Hypothalamus (tissue), 51 donors: ENCODE measurements around the gene SPAG6.
"Not testable (repeated sequence)": the region's sequence is repeated elsewhere in the genome, so short reads cannot be mapped to it uniquely, and the experiment has no call there.

ENCODE experiments used
- DNase-seq, 51 donors: peaks; one replicate each; lab custom pipeline; 2025; lab: John Stamatoyannopoulos, UW

Gene SPAG6

DNA sequence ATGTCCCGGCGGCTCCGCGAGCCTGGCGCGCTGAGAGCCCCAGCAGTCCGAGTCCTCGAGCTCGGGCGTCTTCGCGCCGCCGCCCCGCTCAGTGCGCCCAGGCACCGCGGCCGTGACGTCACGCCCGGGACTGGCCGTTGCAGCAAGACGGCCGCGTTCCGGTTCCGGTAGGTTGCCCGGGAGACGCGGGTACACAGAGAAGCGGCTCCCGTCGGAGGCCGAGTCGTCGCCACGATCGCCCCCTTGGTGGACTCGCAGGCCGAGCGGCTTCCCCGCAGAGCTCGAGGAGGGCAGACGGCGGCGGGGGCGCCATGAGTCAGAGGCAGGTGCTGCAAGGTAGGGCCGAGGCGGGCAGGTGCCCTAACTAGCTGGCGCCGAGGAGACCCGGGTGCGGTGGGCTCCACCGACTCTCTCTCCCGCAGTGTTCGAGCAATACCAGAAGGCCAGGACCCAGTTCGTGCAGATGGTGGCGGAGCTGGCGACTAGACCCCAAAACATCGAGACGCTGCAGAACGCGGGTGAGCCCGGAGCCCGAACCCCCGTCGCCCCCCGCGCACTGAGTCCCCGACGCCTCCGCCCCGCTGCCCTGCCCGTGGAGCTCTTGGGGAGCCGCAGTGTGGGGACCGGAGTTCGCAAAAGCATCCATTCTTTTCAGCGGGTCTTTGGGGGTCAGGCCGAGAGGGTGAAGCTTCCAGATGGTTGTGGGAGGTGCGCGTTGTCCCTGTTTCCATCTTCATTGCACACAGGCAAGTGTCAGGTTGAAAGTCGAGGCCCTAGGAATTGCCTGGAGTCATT is at the start of gene SPAG6:
Gene SPAG6, plus strand, starts transcription at position 196 of the 795 bp plus-strand sequence. Its CDS starts 116 bp downstream, at position 312.
- peak in 30 of 51 donors; percentile 5 to 73 (median 38) for DNase-seq

DNA sequence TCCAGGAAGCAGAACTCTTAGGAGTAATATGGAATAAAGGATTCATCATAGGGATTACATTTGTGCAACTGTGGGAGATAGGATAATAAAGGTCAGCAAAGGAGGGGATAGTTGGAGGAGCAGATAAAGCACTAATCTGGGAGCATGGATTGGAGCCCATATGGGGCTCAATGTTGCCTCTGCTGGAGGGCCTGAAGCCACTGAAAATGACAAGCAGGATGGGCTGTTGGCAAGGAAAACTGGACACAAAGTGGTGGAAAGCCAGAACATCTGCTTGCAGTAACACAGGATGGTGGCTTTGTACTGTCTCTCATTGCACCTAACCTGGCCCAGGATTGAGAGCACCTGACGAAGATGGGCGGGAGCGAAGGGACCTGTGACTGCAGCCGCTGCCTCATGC is 44.1 kb upstream of the SPAG6 start:
- DNase-seq = no peak

- no peak for DNase-seq
Measured at GRCh38 chr10:22303461-22303860, 41.8 kb upstream of the SPAG6 start.

DNA sequence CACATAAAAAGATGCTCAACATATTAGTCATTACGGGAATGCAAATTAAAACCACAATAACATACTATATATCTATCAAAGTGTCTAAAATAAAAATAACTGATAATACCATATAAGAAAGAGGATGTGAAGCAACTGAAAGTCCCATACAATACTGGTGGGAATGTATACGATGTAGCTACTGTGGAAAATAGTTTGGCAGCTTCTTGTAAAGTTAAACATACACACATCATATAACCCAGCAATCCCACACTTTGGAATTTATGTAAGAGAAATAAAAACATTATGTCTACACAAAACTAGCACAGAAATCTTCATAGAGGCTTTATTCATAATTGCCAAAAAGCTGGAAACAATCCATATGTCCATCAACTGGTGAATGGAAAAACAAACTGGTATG is 39.6 kb upstream of the SPAG6 start:
- no peak for DNase-seq

DNA sequence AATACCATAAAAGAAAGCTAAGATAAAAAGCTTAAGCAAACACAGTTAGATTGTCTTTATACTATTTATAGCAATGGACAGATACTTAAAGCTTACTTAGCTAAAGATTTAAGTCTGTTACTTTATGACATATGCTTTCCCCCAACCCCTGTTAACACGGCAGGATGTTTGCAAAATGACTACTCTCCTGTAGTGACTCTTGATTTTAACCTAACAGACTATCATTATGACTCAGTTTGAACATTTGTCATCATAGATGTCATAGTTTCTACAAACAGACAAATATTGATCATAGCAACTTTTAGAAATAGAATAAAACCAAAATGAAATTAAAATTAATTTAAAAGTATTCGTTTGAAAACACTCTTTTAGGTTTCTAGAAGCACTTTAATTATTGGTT is 36.9 kb upstream of the SPAG6 start:
- DNase-seq = no peak

DNA sequence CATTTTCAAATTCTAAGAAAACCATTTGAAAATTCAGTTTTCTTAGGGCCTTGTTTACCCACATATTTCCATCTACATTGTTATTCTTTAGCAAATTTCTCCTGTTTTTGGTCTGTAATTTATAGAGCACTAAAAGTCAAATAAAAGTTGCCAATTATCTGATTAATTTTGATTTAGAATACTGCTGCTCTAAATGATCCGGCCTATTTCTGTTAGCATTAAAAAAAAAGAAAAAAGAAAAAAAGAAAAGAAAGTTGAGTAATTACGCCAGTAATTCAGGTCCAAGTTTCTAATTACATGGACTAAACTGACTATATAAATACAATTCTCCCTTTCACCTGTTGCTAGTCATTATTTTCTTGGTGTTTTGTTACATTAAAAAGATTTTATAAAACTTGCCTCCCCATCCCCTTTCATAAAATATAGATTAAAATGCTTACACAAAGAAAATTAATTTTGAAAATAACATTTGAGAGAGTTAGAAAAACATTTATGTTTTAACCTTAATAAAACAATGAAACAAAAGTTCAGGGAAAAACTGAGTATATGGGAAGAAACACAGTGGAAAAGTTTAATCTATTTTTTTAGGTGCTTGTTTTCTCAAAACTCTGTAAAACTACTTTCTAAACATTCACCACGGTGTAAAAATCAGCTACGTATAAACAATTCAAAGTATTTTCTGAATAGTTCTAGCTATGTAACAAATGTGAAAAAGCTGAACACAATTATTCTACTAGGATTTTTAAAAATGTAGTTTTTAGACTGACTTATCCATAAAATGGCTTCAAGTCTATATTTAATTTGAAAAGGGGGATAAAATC is 35.9 kb upstream of the SPAG6 start:
- DNase-seq = no peak

GRCh38 chr10:22310012-22310411 is 35.3 kb upstream of the SPAG6 start:
- not testable (repeated sequence) for DNase-seq

DNA sequence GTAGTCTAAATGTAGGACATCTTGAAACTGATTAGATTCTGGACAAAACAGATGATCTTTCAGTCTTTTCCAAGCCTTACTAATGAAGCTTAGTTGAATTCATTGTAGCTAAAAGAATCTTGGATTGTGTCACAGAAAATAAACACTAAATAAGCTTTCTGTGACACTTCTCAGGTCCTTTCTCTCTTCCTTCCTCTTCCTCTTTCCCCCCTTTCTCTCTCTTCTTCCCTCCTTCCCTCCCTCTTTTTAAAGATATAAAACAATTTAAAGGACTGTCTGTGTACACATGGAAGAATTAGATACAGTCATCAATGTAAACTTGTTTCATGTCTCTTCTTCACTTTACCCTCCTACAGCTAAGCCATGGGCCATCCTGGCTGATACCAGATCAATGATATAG is 34.4 kb upstream of the SPAG6 start:
- DNase-seq = no peak

DNA sequence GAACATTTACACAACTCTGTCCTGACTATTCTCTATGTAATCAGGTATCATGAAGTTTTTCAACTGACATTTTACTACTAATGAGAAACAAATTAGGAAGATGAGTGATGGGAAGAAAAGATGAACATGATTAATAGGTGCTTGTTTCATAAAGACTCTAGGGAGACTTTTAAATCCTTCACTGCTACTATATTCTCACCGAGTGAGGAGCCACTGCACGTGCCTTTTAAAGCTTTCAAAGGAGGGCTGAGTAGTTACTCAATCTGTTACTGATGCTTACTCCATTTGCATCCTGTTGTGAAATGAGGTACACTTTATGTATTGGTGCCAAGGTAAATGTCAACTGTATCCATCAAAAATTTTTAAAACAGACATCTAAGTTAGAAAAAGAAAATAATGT is 30.4 kb upstream of the SPAG6 start:
- no peak for DNase-seq

DNA sequence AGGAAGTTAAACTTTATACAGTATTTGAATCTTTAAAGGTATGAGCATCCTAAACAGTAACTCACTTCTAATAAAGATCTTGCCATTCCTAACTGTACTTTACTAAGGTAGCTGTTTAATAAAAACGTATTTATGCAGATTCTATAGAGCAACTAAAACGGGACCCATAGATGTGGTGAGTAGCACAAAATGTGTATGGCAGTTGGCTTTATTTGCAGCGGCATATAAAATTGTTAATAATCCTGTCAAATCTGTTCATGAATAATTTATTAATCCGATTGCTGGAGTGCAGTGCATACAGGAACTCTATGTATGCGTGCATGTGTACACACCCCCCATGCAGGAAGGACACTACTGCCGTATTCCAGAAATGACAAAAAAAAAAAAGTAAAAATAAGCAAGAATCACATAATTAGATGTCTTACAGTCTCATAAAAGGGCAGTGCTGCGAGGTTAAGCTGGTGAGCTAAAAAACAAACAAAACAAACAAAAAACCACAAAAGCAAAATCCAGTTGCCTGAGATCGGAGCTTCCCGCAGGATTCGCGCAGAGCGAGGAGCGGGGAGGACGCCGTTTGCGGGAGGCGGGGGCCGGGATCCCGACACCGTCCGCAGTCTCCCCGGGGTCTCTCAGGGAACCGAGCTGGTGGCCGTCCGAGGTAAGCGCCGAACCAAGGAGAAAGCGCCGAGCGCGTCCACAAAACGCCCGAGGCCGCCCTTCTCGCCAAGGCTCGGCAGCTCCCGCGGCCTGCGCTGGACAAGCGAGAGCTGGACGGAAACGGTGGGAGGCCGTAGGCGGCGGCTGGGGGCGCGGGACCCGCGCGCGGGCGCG is 29.6 kb upstream of the SPAG6 start:
- DNase-seq = peak in 6 of 51 donors; percentile 63 to 84 (median 80)

DNA sequence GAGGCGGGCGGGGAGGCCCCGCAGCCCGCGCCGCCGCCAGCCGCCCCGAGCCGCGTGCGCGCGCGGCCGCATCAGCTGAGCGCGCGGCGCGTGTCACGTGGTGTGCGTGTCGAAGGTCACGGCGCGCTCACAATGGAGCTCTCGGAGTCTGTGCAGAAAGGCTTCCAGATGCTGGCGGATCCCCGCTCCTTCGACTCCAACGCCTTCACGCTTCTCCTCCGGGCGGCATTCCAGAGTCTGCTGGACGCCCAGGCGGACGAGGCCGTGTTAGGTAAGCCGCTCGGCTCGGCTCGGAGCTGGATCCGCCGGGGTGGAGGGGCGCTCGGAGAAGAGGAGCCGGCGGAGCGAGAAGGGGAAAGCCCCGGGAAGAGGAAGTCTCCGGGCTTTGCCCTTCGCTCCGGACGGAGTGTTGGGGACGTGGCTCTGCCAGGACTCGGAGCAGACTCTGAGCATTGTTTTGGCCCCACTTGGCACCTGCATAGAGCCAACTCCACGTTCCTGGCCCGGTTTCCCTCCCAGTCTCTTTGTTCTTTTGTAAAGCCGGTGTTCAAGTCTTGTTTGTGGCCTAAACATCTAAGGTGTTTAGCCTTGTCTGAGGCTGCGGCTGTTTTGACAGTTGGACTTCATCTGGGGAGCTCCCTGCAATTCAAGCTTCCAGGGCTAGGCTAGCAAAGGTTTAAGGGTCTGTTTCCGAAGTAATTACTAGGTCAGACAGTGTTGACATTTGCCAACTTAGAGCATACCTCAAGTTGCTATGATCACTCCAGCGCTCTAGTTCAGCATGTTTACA is 28.8 kb upstream of the SPAG6 start, which contains the start of gene COMMD3:
Gene COMMD3, plus strand, starts transcription at position 103 of the 790 bp plus-strand sequence. Its CDS starts 30 bp downstream, at position 133.
- DNase-seq = peak; percentile 48 to 94 (median 82)

DNA sequence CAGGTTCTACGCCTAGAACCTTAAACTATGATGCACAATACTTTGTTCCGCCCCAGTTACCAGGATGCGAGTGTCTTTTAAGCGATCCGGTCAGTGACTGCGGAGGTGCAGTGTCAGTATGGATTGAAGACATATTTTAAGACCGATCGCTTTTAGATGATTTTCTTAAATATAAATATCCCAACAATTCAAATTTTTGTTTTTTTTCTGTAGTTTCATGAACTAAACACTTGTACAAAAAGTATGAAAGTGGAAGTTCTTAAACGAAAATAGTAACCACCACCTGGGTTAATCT is 28.3 kb upstream of the SPAG6 start:
- no peak for DNase-seq

DNA sequence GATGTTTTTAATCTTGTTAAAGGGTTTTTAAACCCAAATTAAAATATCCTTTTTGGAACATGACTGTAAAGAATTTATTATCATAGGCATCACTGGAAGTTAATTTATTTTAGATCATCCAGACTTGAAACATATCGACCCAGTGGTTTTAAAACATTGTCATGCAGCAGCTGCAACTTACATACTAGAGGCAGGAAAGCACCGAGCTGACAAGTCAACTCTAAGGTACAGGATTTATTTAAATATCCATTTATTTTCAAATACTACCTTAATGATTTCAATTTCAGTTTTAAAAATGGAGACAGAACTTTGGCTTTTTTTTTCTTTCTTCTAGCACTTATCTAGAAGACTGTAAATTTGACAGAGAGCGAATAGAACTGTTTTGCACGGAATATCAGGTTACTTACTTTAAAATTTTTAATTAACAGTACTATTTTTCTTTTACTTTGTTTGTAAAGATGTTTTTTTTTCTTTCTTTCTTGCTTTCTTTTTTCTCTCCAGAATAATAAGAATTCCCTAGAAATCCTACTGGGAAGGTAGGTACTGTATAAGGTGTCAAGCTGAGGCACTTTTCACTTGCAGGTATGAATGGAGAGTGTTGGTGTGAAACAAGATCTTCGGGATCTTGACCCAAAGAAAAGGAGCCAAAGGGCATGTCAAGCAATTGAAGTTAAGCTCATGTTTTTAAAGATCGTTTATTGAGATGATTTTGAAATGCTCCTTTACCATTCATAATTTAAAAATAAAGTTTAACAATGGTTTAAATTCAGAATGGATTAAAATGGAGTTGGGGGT is 27.3 kb upstream of the SPAG6 start:
- DNase-seq = no peak

GRCh38 chr10:22318772-22319171 is 26.5 kb upstream of the SPAG6 start:
- no peak for DNase-seq

DNA sequence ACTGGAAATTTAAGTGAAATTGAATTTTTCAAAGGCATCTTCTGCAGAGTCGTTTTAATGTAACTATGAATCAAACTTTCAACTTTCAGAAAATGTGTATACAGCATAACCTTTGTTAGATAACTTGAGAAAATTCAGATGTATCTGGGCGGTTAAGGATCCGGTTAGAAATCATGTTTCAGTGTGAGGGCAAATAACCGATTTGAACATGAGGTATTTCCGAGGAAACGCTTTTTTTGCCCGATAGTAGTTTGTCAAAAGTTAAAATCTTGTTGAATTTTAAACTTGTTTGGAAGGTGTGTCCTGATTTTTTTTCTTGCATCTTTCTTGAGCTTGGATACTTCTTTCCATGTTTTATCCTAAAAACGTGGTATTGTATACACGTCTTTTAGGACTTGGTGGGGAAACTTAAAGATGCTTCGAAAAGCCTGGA is 25.7 kb upstream of the SPAG6 start:
- DNase-seq = no peak

GRCh38 chr10:22319980-22320558 is 25.2 kb upstream of the SPAG6 start:
- peak in 3 of 51 donors; percentile 5 to 53 (median 34) for DNase-seq

GRCh38 chr10:22320591-22321155 is 24.6 kb upstream of the SPAG6 start, which contains the start of gene BMI1:
BMI1 (plus strand) TSS chr10:22321099; CDS start chr10:22326450, 5,351 bp downstream.
- peak in 50 of 51 donors; percentile 44 to 93 (median 76) for DNase-seq
